Measurements from ENCODE around the gene PTPRE.

Gene PTPRE

DNA sequence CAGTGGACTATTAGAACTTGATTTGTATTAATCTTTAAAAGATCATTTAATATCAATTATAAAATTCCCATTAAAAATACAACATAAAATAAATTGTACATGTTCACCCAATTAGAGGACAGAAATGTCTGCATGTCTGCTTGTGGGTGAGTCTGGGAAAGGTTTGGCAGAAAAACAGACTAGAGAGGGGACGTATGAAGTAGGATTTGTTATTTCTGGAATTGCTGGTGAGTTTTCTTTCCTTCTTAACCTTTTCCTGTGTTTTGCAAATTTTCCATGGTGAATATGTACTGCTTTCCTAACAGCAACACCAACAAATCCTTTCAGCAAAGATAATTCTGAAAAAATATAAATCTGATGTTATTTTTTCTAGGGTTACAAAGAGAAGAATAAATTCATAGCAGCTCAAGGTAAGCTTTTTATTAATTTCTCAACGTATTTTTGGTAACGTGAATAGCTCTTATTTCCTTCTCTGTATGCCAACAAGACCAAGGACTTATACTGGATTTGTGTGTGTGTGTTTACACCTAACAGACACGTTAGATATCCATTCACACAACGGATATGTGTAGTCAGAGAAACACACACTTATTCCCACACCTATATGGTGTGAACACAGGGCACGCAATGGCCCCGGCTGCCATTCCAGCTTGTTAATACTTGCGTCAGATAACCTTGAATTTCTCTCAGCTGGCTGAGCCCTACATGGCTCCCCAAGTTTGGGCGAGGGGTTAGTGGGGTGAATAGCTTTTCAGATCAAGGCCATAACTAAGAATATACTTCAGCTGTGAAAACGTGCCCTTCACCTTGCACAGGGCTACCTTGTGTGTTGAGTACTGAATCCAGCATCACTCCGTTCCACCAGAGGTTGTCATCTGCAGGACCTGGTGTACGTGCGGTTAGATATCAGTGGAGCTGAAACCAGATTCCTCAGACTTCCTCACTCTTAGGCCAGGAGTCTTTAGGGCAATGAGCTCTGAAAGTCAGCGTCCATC lies 154.7 kb downstream of the PTPRE start:
- TF ChIP-seq ISL1 (CRISPR knock-in tag; IDR thresholded peaks at IDR 0.05) (no peak), ZFP30 (CRISPR knock-in tag; IDR thresholded peaks at IDR 0.05) (no peak), TCF4 (CRISPR knock-in tag; IDR thresholded peaks at IDR 0.05; ENCODE audit: borderline replicate concordance) (no peak), OSR1 (CRISPR knock-in tag; IDR thresholded peaks at IDR 0.05) (no peak)
- no peak for ATAC-seq

DNA sequence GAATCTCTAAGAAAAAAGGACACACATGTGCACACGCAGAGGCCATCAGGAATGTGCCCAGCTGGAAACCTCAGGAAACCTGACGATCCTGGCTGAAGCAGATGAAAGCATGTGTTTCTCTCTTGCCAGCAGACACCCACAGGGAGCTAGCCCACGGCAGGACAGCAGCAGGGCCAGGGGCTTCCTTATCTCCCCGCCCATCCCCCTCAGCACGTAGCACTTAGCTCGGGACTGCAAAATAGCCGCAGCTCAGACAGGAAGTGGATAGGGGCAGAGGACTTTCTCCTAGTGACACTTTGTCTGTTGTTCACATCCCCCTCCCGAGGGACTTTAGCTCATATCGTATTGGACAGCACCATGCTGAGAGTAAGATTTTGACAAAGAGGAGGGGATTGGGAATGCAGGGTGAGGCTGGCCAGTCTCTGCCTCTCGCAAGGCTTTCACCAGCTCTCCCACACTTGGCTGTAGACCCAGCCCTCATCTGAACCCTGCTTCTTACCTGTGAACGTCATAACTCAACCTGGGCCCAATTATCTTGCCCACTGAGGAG lies 155.5 kb downstream of the PTPRE start:
- no peak for ATAC-seq

GRCh38 chr10:128062881-128063563 lies 156.1 kb downstream of the PTPRE start:
- TF ChIP-seq ZC3H10 (CRISPR knock-in tag; IDR thresholded peaks at IDR 0.05), result no peak
- TF ChIP-seq ESRRG (CRISPR knock-in tag; IDR thresholded peaks at IDR 0.05), result no peak
- no peak for TF ChIP-seq ARNTL (CRISPR knock-in tag; IDR thresholded peaks at IDR 0.05; ENCODE audit: borderline replicate concordance, low read depth)
- no peak for TF ChIP-seq BACH2 (CRISPR knock-in tag; IDR thresholded peaks at IDR 0.05; ENCODE audit: borderline replicate concordance)
- TF ChIP-seq RARB (CRISPR knock-in tag; IDR thresholded peaks at IDR 0.05), result no peak
- no peak for TF ChIP-seq ZNF8 (CRISPR knock-in tag; IDR thresholded peaks at IDR 0.05)
- TF ChIP-seq ZNF70 (CRISPR knock-in tag; IDR thresholded peaks at IDR 0.05), result no peak
- no peak for TF ChIP-seq CREB5 (CRISPR knock-in tag; IDR thresholded peaks at IDR 0.05; ENCODE audit: low read depth)
- no peak for TF ChIP-seq TOX (CRISPR knock-in tag; IDR thresholded peaks at IDR 0.05; ENCODE audit: borderline replicate concordance)
- no peak for TF ChIP-seq OSR1 (CRISPR knock-in tag; IDR thresholded peaks at IDR 0.05)
- TF ChIP-seq PPARA (CRISPR knock-in tag; IDR thresholded peaks at IDR 0.05; ENCODE audit: borderline replicate concordance), result no peak
- no peak for ATAC-seq

More for the DNA sequence above, 155.5 kb downstream of the PTPRE start:
- TF ChIP-seq CREB5 (CRISPR knock-in tag; IDR thresholded peaks at IDR 0.05; ENCODE audit: low read depth) (no peak), ARNTL (CRISPR knock-in tag; IDR thresholded peaks at IDR 0.05; ENCODE audit: borderline replicate concordance, low read depth) (no peak), ZFP3 (CRISPR knock-in tag; IDR thresholded peaks at IDR 0.05) (no peak)

DNA sequence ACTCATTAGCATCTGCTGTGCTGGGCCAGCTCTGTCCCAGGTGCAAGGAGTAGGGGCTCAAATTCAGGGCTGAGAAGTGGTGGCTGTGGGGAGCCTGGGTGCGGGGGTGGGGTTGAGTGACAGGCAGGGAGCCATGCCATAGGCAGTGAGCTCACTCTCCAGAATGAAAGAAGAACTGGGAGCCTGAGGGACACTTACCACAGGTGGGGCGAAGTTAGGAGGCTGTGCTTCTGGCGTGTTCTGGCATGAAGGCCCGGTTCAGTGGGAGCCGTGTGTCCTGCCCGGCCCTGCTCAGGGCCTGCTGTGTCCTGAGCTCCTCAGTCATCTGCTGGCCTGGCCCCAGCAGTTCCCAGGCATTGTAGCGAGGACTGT lies 156.8 kb downstream of the PTPRE start:
- TF ChIP-seq OSR1 (CRISPR knock-in tag; IDR thresholded peaks at IDR 0.05) (no peak), CSDC2 (CRISPR knock-in tag; IDR thresholded peaks at IDR 0.05) (no peak), BACH2 (CRISPR knock-in tag; IDR thresholded peaks at IDR 0.05; ENCODE audit: borderline replicate concordance) (no peak), TOX (CRISPR knock-in tag; IDR thresholded peaks at IDR 0.05; ENCODE audit: borderline replicate concordance) (no peak), ISL1 (CRISPR knock-in tag; IDR thresholded peaks at IDR 0.05) (no peak), ZFP30 (CRISPR knock-in tag; IDR thresholded peaks at IDR 0.05) (no peak), CREB5 (CRISPR knock-in tag; IDR thresholded peaks at IDR 0.05; ENCODE audit: low read depth) (no peak), ARNTL (CRISPR knock-in tag; IDR thresholded peaks at IDR 0.05; ENCODE audit: borderline replicate concordance, low read depth) (no peak), RARB (CRISPR knock-in tag; IDR thresholded peaks at IDR 0.05) (no peak), TCF4 (CRISPR knock-in tag; IDR thresholded peaks at IDR 0.05; ENCODE audit: borderline replicate concordance) (no peak), ZC3H10 (CRISPR knock-in tag; IDR thresholded peaks at IDR 0.05) (no peak), ZNF70 (CRISPR knock-in tag; IDR thresholded peaks at IDR 0.05) (no peak), PATZ1 (CRISPR knock-in tag; IDR thresholded peaks at IDR 0.05; ENCODE audit: borderline replicate concordance) (no peak), ZNF565 (CRISPR knock-in tag; conservative IDR thresholded peaks at IDR 0.05; ENCODE audit: low read depth) (no peak)
- ATAC-seq, result no peak; the same call in 2 of the 3 replicates

Data from SK-N-SH treated with all-trans-retinoic acid at 6 μM for 48 hours (cell line).